ENCODE data around the gene BRAF. TPM values are rescaled to one million over a fixed set of nuclear protein-coding genes. Genes with fewer than 3 reads are reported as not detected.
"Not testable (repeated sequence)": the region's sequence is repeated elsewhere in the genome, so short reads cannot be mapped to it uniquely, and the experiment has no call there.

The BRAF gene
- total and polyA plus RNA-seq, 11 donors = 6.7 to 33.5 (median 23.4) TPM

- Histone ChIP-seq H3K4me3 (peak overlapping the region in 4 of 12 donors; percentile 68 to 97 (median 84)), H3K27me3 (no peaks in the 10 kb centered on the region), H3K27ac (no peak overlapping the region), H3K4me1 (peaks cover 0 to 37% (median 21%) of the 10 kb centered on the region in 12 donors), H3K36me3 (no peaks in the 10 kb centered on the region), H3K9me3 (no peaks in the 10 kb centered on the region)
- TF ChIP-seq CTCF (IDR thresholded peaks at IDR 0.05) = no peak
- no peak for TF ChIP-seq POLR2A (IDR thresholded peaks at IDR 0.05)
- no peak for DNase-seq
- ATAC-seq = peak in 1 of 4 donors; percentile 5
- intact Hi-C loops (cut with DNase I) = loop anchor here in 5 of 10 donors (5.0 to 10.0 kb wide), 2 partner anchors 340 to 343 kb away; partner anchors contain the start of gene MRPS33 (in 5 of the 5)
- 76 to 83% (median 79%) methylated on average over 15 of the region's 15 CpGs for WGBS, 4 donors
Observed at GRCh38 chr7:140671966-140672365, 252.8 kb downstream of the BRAF start.

- intact Hi-C loops (cut with DNase I) = loop anchor here in 5 of 10 donors (5.0 to 10.0 kb wide), 2 partner anchors 342 to 344 kb away; partner anchors contain the start of gene MRPS33 (in 5 of the 5)
- no peaks in the 10 kb centered on the region for H3K9me3 ChIP-seq
- H3K27ac ChIP-seq = no peak overlapping the region
- ATAC-seq = no peak
- no peaks in the 10 kb centered on the region for H3K27me3 ChIP-seq
- no peak overlapping the region for H3K4me3 ChIP-seq
- DNase-seq = no peak
- H3K36me3 ChIP-seq = no peaks in the 10 kb centered on the region
- TF ChIP-seq POLR2A (IDR thresholded peaks at IDR 0.05) (no peak), CTCF (IDR thresholded peaks at IDR 0.05) (no peak)
- WGBS, 4 donors = 63 to 74% (median 71%) methylated on average over 4 of the region's 4 CpGs
- peaks cover 0 to 32% (median 20%) of the 10 kb centered on the region in 12 donors for H3K4me1 ChIP-seq
Observed at GRCh38 chr7:140670343-140670935, 254.3 kb downstream of the BRAF start.

- not testable (repeated sequence) for H3K27me3 ChIP-seq, H3K9me3 ChIP-seq, DNase-seq, H3K4me3 ChIP-seq, H3K27ac ChIP-seq, H3K36me3 ChIP-seq, ATAC-seq
- intact Hi-C loops (cut with DNase I) = loop anchor here in 5 of 10 donors (5.0 to 10.0 kb wide), 2 partner anchors 342 to 345 kb away; partner anchors contain the start of gene MRPS33 (in 5 of the 5)
- peaks cover 0 to 26% (median 16%) of the 10 kb centered on the region in 12 donors for H3K4me1 ChIP-seq
- WGBS, 4 donors = 87 to 94% (median 92%) methylated on average over 9 to 10 of the region's 10 CpGs
Observed at GRCh38 chr7:140669862-140670261, 254.9 kb downstream of the BRAF start.

- Histone ChIP-seq H3K27me3 (no peaks in the 10 kb centered on the region), H3K9me3 (no peaks in the 10 kb centered on the region), H3K36me3 (no peaks in the 10 kb centered on the region), H3K4me1 (peaks cover 0 to 21% (median 12%) of the 10 kb centered on the region in 12 donors), H3K4me3 (no peak overlapping the region), H3K27ac (no peak overlapping the region)
- DNase-seq = no peak
- TF ChIP-seq POLR2A (IDR thresholded peaks at IDR 0.05) = no peak
- no peak for TF ChIP-seq CTCF (IDR thresholded peaks at IDR 0.05)
- ATAC-seq = no peak
- intact Hi-C loops (cut with DNase I) = no loop called here
- 94 to 96% (median 95%) methylated on average over 3 of the region's 3 CpGs for WGBS, 4 donors
Observed at GRCh38 chr7:140669352-140669751, 255.4 kb downstream of the BRAF start.

Other genes with a start within 250 kb of the BRAF start
- gene NDUFB2, start 228.2 kb downstream of the BRAF start, total RNA-seq = 1,000 to 10,000 TPM in 1 of 9 donors, 100 to 1,000 TPM in 8; 458 to 1,005 (median 615) TPM
- 100 to 1,000 TPM; 525 to 727 TPM for gene NDUFB2, start 228.2 kb downstream of the BRAF start, polyA plus RNA-seq
- gene MRPS33, start 90.0 kb upstream of the BRAF start, total RNA-seq = 100 to 1,000 TPM in 6 of 9 donors, 10 to 100 TPM in 3; 43.7 to 137 (median 105) TPM
- gene MRPS33, start 90.0 kb upstream of the BRAF start, polyA plus RNA-seq = 100 to 1,000 TPM in 1 of 2 donors, 10 to 100 TPM in 1; 71.8 to 146 TPM
- gene TMEM178B, start 149.1 kb upstream of the BRAF start, total RNA-seq = 10 to 100 TPM; 15.2 to 58.5 (median 23.1) TPM
- 1 to 10 TPM; 1.2 to 5.7 TPM for gene TMEM178B, start 149.1 kb upstream of the BRAF start, polyA plus RNA-seq

Measured in heart left ventricle (tissue), 16 donors.